ENCODE measurements around the gene NLRP12. TPM values are rescaled to one million over a fixed set of nuclear protein-coding genes. Genes with fewer than 3 reads are reported as not detected.
"Not testable (repeated sequence)": the region's sequence is repeated elsewhere in the genome, so short reads cannot be mapped to it uniquely, and the experiment has no call there.

Gene NLRP12
- polyA plus RNA-seq, 1 of the 3 experiments (the other 2 are of a cell fraction) = 0.02 TPM

- no peak overlapping the region for H3K4me3 ChIP-seq (ENCODE audit: low read depth in 2 of 2, low read length in 1 of 2)
- 60% methylated on average over 21 of the region's 27 CpGs for WGBS (ENCODE audit: low lambda C conversion rate)
- POLR2A ChIA-PET = no interaction called here
- no peaks in the 10 kb centered on the region for H3K4me1 ChIP-seq (ENCODE audit: control insufficient read depth in 1 of 2, insufficient read depth in 2 of 2, low read depth in 1 of 2, low read length in 1 of 2)
- no peak for DNase-seq
- H3F3A ChIP-seq (replicated peaks; ENCODE audit: insufficient read depth) = no peaks in the 10 kb centered on the region
- TF ChIP-seq MXI1 (IDR thresholded peaks at IDR 0.05; ENCODE audit: low read depth, low read length) (no peak), YY1 (IDR thresholded peaks at IDR 0.05; ENCODE audit: low read depth) (no peak), PBX3 (IDR thresholded peaks at IDR 0.05) (no peak), GATA2 (CRISPR knock-in tag; IDR thresholded peaks at IDR 0.05) (no peak), RXRA (IDR thresholded peaks at IDR 0.05; ENCODE audit: borderline replicate concordance, low read depth) (no peak), FOXJ3 (CRISPR knock-in tag; IDR thresholded peaks at IDR 0.05) (no peak), TEAD4 (IDR thresholded peaks at IDR 0.05; ENCODE audit: borderline replicate concordance, insufficient read depth) (no peak), EZH2phosphoT487 (IDR thresholded peaks at IDR 0.05; ENCODE audit: borderline replicate concordance, low read depth) (no peak), RAD21 (IDR thresholded peaks at IDR 0.05; ENCODE audit: low read length) (no peak), NRF1 (IDR thresholded peaks at IDR 0.05; ENCODE audit: low read depth, low read length) (no peak), SIN3A (IDR thresholded peaks at IDR 0.05; ENCODE audit: borderline replicate concordance, low read depth, low read length) (no peak), POLR2AphosphoS5 (IDR thresholded peaks at IDR 0.05; ENCODE audit: low read depth, low read length) (no peak), TAF1 (IDR thresholded peaks at IDR 0.05; ENCODE audit: borderline replicate concordance, low read depth, low read length) (no peak), RFX5 (IDR thresholded peaks at IDR 0.05; ENCODE audit: low read length) (no peak), EP300 (IDR thresholded peaks at IDR 0.05; ENCODE audit: borderline replicate concordance in 1 of 2, low read depth in 1 of 2, low read length in 1 of 2) (no peak), SMC3 (IDR thresholded peaks at IDR 0.05; ENCODE audit: low read depth, low read length) (no peak), REST (IDR thresholded peaks at IDR 0.05; ENCODE audit: low read depth, low read length) (no peak), GABPA (IDR thresholded peaks at IDR 0.05; ENCODE audit: low read depth) (no peak)
- TF ChIP-seq, protein P1, sequence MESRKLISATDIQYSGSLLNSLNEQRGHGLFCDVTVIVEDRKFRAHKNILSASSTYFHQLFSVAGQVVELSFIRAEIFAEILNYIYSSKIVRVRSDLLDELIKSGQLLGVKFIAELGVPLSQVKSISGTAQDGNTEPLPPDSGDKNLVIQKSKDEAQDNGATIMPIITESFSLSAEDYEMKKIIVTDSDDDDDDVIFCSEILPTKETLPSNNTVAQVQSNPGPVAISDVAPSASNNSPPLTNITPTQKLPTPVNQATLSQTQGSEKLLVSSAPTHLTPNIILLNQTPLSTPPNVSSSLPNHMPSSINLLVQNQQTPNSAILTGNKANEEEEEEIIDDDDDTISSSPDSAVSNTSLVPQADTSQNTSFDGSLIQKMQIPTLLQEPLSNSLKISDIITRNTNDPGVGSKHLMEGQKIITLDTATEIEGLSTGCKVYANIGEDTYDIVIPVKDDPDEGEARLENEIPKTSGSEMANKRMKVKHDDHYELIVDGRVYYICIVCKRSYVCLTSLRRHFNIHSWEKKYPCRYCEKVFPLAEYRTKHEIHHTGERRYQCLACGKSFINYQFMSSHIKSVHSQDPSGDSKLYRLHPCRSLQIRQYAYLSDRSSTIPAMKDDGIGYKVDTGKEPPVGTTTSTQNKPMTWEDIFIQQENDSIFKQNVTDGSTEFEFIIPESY (IDR thresholded peaks at IDR 0.05; ENCODE audit: borderline replicate concordance, low read depth) = no peak
- TF ChIP-seq, protein P2, sequence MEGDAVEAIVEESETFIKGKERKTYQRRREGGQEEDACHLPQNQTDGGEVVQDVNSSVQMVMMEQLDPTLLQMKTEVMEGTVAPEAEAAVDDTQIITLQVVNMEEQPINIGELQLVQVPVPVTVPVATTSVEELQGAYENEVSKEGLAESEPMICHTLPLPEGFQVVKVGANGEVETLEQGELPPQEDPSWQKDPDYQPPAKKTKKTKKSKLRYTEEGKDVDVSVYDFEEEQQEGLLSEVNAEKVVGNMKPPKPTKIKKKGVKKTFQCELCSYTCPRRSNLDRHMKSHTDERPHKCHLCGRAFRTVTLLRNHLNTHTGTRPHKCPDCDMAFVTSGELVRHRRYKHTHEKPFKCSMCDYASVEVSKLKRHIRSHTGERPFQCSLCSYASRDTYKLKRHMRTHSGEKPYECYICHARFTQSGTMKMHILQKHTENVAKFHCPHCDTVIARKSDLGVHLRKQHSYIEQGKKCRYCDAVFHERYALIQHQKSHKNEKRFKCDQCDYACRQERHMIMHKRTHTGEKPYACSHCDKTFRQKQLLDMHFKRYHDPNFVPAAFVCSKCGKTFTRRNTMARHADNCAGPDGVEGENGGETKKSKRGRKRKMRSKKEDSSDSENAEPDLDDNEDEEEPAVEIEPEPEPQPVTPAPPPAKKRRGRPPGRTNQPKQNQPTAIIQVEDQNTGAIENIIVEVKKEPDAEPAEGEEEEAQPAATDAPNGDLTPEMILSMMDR (IDR thresholded peaks at IDR 0.05) = no peak
- CTCF ChIA-PET = interaction anchor here (1.0 to 1.9 kb wide), 2 partner anchors 24 to 262 kb away, joined by 4 to 6 read pairs; no protein-coding TSS in a partner anchor
- no peak overlapping the region for H3K9ac ChIP-seq
- no peaks in the 10 kb centered on the region for H4K20me1 ChIP-seq (ENCODE audit: insufficient read depth)
- H3K79me2 ChIP-seq (ENCODE audit: insufficient read depth) = no peaks in the 10 kb centered on the region
- H3K9me2 ChIP-seq = no peaks in the 10 kb centered on the region
- no peak overlapping the region for H3K4me2 ChIP-seq
- H3K9me3 ChIP-seq = no peaks in the 10 kb centered on the region
- H3K36me3 ChIP-seq (replicated peaks in 1 of 2; ENCODE audit: control insufficient read depth in 1 of 2, insufficient read depth in 2 of 2, low read length in 1 of 2) = no peaks in the 10 kb centered on the region
- H2AFZ ChIP-seq (ENCODE audit: low read depth) = no peak overlapping the region
- peaks cover 67% of the 10 kb centered on the region for H3K27me3 ChIP-seq (ENCODE audit: insufficient read depth)
- H3K27ac ChIP-seq (ENCODE audit: low read depth in 2 of 2, low read length in 1 of 2) = no peak overlapping the region
These were observed 55.7 kb downstream of the NLRP12 start for GRCh38 chr19:53768401-53768800.

- H3F3A ChIP-seq (replicated peaks; ENCODE audit: insufficient read depth); H3K4me2 ChIP-seq; H4K20me1 ChIP-seq (ENCODE audit: insufficient read depth); CTCF ChIA-PET; H3K9me2 ChIP-seq; H3K79me2 ChIP-seq (ENCODE audit: insufficient read depth); DNase-seq; H3K27ac ChIP-seq (ENCODE audit: low read depth in 2 of 2, low read length in 1 of 2); H3K9ac ChIP-seq; H3K9me3 ChIP-seq; H3K4me3 ChIP-seq (ENCODE audit: low read depth in 2 of 2, low read length in 1 of 2); H3K36me3 ChIP-seq (replicated peaks in 1 of 2; ENCODE audit: control insufficient read depth in 1 of 2, insufficient read depth in 2 of 2, low read length in 1 of 2); H3K4me1 ChIP-seq (ENCODE audit: control insufficient read depth in 1 of 2, insufficient read depth in 2 of 2, low read depth in 1 of 2, low read length in 1 of 2); H2AFZ ChIP-seq (ENCODE audit: low read depth): not testable (repeated sequence)
- 0% methylated on average over 2 of the region's 2 CpGs for WGBS (ENCODE audit: low lambda C conversion rate)
- POLR2A ChIA-PET = interaction anchor here (0.6 kb wide), 1 partner anchor 281 kb away, joined by 3 read pairs; no protein-coding TSS in a partner anchor
- H3K27me3 ChIP-seq (ENCODE audit: insufficient read depth) = peaks cover 38% of the 10 kb centered on the region; the same call in 1 of the 2 replicates
These were observed 65.1 kb downstream of the NLRP12 start for GRCh38 chr19:53758991-53759390.
